Ovary (tissue), 9 donors: ENCODE data around the gene EPG5. TPM values are rescaled to one million over a fixed set of nuclear protein-coding genes. Genes with fewer than 3 reads are reported as not detected.
"Not testable (repeated sequence)": the region's sequence is repeated elsewhere in the genome, so short reads cannot be mapped to it uniquely, and the experiment has no call there.

Experiments used
- DNase-seq, 5 donors: peaks; one replicate each; pipeline ENCODE4 v3.0.0-alpha.2; 2019 to 2020
- H3K27ac ChIP-seq, 2 donors: fragments of 200-600 bp; one replicate each; pipeline versions ENCODE4 v1.5.1 to v1.8.0; 2019 to 2022
- H3K27me3 ChIP-seq: fragments of 200-600 bp; one replicate; pipeline ENCODE4 v1.8.0; 2022
- H3K36me3 ChIP-seq: fragments of 200-600 bp; sonication (generic); one replicate; pipeline ENCODE4 v1.5.1; 2019
- H3K4me1 ChIP-seq: one replicate; pipeline ENCODE4 v1.8.1; 2013; ENCODE audit warnings: mild to moderate bottlenecking, moderate library complexity; ENCODE audit not compliant: insufficient read depth
- H3K4me3 ChIP-seq: fragments of 200-600 bp; sonication (generic); one replicate; pipeline ENCODE4 v1.5.1; 2017
- H3K9me3 ChIP-seq, 2 donors: fragments of 200-600 bp in 1 of 2; sonication (generic) in 1 of 2; one replicate each; pipeline versions ENCODE4 v1.5.1 to v1.8.1; 2013 to 2019; ENCODE audit warnings: mild to moderate bottlenecking in 1 of 2, moderate library complexity in 1 of 2
- CTCF ChIP-seq, 3 donors: fragments of 450-650 bp in 2 of 3; fragments of 200-600 bp in 1 of 3; IDR thresholded peaks; one replicate each; pipeline versions ENCODE4 v1.5.1 to v1.8.0; 2016 to 2022; ENCODE audit warnings: antibody characterized with exemption in 3 of 3, mild to moderate bottlenecking in 1 of 3
- EP300 ChIP-seq: sonication (generic); formaldehyde crosslinking; IDR thresholded peaks from one replicate; pipeline ENCODE4 v1.6.1; 2017; ENCODE audit warnings: antibody characterized with exemption
- POLR2A ChIP-seq: fragments of 450-650 bp; IDR thresholded peaks from one replicate; pipeline ENCODE4 v1.6.1; 2017; ENCODE audit warnings: antibody characterized with exemption, mild to moderate bottlenecking, moderate library complexity
- WGBS, 3 donors: extraction: QIAGEN DNeasy Blood & Tissue Kit in 1 of 3; methylation state at CpG; one replicate each; pipeline versions ENCODE4 v1.1.5 to v1.1.7; 2013 to 2017; 5-methylcytosine and 5-hydroxymethylcytosine counted together
- intact Hi-C, 4 donors: fragments of 100-400 bp; cut with DNase I; formaldehyde crosslinking; loops; one replicate each; pipeline versions ENCODE4 v1.11.0 to v1.15.1; 2022 to 2023
- polyA plus RNA-seq, 2 donors: library from polyadenylated mRNA; stranded (reverse); fragments of 200-250 nt in 1 of 2; fragments of 350-450 nt in 1 of 2; fragmentation: Illumina TruSeq in 1 of 2; extraction: RNeasy Lipid Tissue Mini Kit (QIAGEN cat#74804) in 1 of 2; gene quantifications; one replicate each; pipeline ENCODE4 v1.2.3, GENCODE V29; 2013 to 2014
- total RNA-seq, 7 donors: library from RNA; depleted of rRNA in 2 of 7; stranded (reverse); fragments of >200 nt in 2 of 7; fragmentation: NEBNext Ultra II Directional in 3 of 7; extraction: Animal tissue kit (Norgen Biotek cat#: 25700) in 3 of 7; gene quantifications; one replicate each; pipeline versions ENCODE4 v1.1.0 to v1.2.4, GENCODE V29; 2016 to 2023
- donor health status: DM: no; HTN: no; CAD: no; lungs with moderate emphysema.
- donor health status: DM: no; HTN: no; CAD: no.
- donor health status: Bipolar disorder and iron deficiency.
- donor health status: DM: yes; HTN: yes; CAD: no.
- donor health status: DM: no; HTN: no; CAD: no.
- donor health status: DM: yes; HTN: yes; CAD: no.

EPG5 gene
- total and polyA plus RNA-seq, 9 donors: 8.9 to 28.4 (median 21.2) TPM

DNA sequence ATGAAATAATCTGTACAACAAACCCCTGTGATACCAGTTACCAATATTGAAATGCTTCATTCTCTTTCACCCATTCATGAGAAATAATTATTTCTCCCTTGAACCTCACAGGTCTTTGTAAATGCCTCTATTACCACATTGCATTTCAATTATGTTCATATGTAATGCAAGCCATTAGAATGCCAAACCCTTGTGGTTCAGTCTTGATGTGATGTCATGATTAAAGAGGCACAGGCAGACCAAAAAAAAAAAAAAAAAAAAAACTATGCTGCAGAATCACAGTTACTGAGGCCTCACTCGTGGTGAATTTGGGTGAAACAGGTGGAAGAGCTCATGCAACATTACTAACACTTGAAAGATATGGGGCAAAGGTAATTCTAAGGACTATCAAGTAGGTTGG is 9.4 kb upstream of the EPG5 start:
- H3K9me3 ChIP-seq: no peaks in the 10 kb centered on the region
- H3K27ac ChIP-seq: no peak overlapping the region
- intact Hi-C loops: loop anchor here in 2 of 4 donors (10.0 kb wide), 1 partner anchor 312 kb away; no protein-coding TSS in a partner anchor
- H3K4me3 ChIP-seq: no peak overlapping the region
- no peaks in the 10 kb centered on the region for H3K36me3 ChIP-seq
- H3K27me3 ChIP-seq: no peaks in the 10 kb centered on the region
- no peaks in the 10 kb centered on the region for H3K4me1 ChIP-seq
- 19 to 25% (median 24%) methylated on average over 1 of the region's 1 CpG for WGBS, 3 donors
- no peak for DNase-seq
- TF ChIP-seq POLR2A (no peak), CTCF (IDR thresholded peaks at IDR 0.05) (no peak), EP300 (no peak)

- Histone ChIP-seq H3K27ac (no peak overlapping the region), H3K27me3 (no peaks in the 10 kb centered on the region), H3K4me3 (no peak overlapping the region), H3K9me3 (no peaks in the 10 kb centered on the region), H3K36me3 (no peaks in the 10 kb centered on the region), H3K4me1 (no peaks in the 10 kb centered on the region)
- 15 to 24% (median 18%) methylated on average over 5 of the region's 5 CpGs for WGBS, 3 donors
- TF ChIP-seq POLR2A (no peak), CTCF (IDR thresholded peaks at IDR 0.05) (peak; percentile 44 to 67 (median 55))
- intact Hi-C loops: loop anchor here in 2 of 4 donors (5.0 to 10.0 kb wide), 2 partner anchors 282 to 309 kb away; no protein-coding TSS in a partner anchor
- peak in 4 of 5 donors; percentile 29 to 57 (median 44) for DNase-seq
Observed at GRCh38 chr18:45974088-45974536, 7.0 kb upstream of the EPG5 start.

- H3K27ac ChIP-seq, H3K4me1 ChIP-seq, H3K9me3 ChIP-seq, DNase-seq, H3K36me3 ChIP-seq, H3K4me3 ChIP-seq, H3K27me3 ChIP-seq: not testable (repeated sequence)
- WGBS, 3 donors: 94 to 95% (median 95%) methylated on average over 5 of the region's 5 CpGs
- intact Hi-C loops: loop anchor here in 2 of 4 donors (10.0 kb wide), 2 partner anchors 110 to 130 kb away; partner anchors contain the start of genes ATP5F1A (in 1 of the 2) and PSTPIP2 (in 1 of the 2)
Observed at GRCh38 chr18:45964913-45965312, 2.2 kb downstream of the EPG5 start.

DNA sequence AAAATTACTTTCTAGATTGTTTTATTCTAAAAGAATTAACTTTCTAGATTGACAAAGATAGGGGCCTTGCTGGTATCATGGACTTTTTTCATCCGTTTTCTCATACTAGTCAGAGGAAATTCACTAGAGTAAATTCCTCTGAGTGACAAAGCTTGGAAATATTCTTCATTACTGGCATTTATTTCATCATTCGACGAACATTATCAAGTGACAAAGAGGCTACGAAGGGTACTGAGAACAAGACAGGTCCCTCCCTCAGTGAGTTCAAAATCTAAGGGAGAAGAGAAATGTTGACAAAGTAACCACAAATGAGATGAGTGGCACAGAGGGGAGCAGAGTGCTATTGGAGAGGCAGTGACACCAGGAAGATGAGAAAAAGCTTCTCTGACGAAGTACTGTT is 4.3 kb downstream of the EPG5 start:
- 91 to 92% (median 92%) methylated on average over 5 of the region's 5 CpGs for WGBS, 3 donors
- no peaks in the 10 kb centered on the region for H3K27me3 ChIP-seq
- H3K36me3 ChIP-seq: no peaks in the 10 kb centered on the region
- H3K27ac ChIP-seq: no peak overlapping the region
- H3K4me1 ChIP-seq: peaks cover 8% of the 10 kb centered on the region
- no peak for TF ChIP-seq CTCF (IDR thresholded peaks at IDR 0.05)
- no peak overlapping the region for H3K4me3 ChIP-seq
- DNase-seq: no peak
- intact Hi-C loops: loop anchor here in 2 of 4 donors (10.0 kb wide), 2 partner anchors 112 to 132 kb away; partner anchors contain the start of genes ATP5F1A (in 1 of the 2) and PSTPIP2 (in 1 of the 2)
- H3K9me3 ChIP-seq: no peaks in the 10 kb centered on the region

DNA sequence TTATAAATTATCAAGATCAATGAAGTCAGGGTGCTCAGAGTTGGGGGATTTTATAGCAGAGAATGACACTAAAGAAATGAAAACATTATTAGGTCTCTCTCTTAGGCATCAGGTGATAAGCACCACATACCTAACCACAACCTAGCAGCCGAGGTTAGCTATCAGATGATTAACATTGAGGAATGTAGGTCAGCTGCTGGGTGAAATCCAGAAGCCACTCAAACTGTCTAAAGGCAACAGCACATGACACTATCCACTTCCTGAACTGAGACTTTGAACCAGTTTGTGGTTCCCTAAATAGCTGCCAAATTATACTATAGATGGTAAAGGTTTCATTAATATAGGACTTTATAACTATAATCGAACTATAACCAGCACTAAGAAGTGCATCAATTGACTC is 4.7 kb downstream of the EPG5 start:
- Histone ChIP-seq H3K27ac (no peak overlapping the region), H3K9me3 (no peaks in the 10 kb centered on the region), H3K27me3 (no peaks in the 10 kb centered on the region), H3K4me3 (no peak overlapping the region), H3K4me1 (peaks cover 8% of the 10 kb centered on the region), H3K36me3 (no peaks in the 10 kb centered on the region)
- TF ChIP-seq EP300: no peak
- WGBS, 3 donors: 55 to 83% (median 77%) methylated on average over 2 of the region's 2 CpGs
- DNase-seq: no peak
- intact Hi-C loops: loop anchor here in 2 of 4 donors (10.0 kb wide), 2 partner anchors 112 to 132 kb away; partner anchors contain the start of genes ATP5F1A (in 1 of the 2) and PSTPIP2 (in 1 of the 2)

GRCh38 chr18:45959484-45959883 is 7.6 kb downstream of the EPG5 start:
- H3K36me3 ChIP-seq, H3K9me3 ChIP-seq, DNase-seq, H3K4me1 ChIP-seq, intact Hi-C loops, H3K27me3 ChIP-seq, H3K27ac ChIP-seq, H3K4me3 ChIP-seq: not testable (repeated sequence)
- WGBS, 3 donors: 97 to 98% (median 97%) methylated on average over 5 to 7 of the region's 7 CpGs
